Cerebellar nuclear complex (tissue), 1 donor: ENCODE data around the gene AMDHD2.
"Not testable (repeated sequence)": the region's sequence is repeated elsewhere in the genome, so short reads cannot be mapped to it uniquely, and the experiment has no call there.

Experiments
- DNase-seq, 2 experiments: peaks; one replicate each; lab custom pipeline; 2025; lab: John Stamatoyannopoulos, UW

AMDHD2 gene

DNA sequence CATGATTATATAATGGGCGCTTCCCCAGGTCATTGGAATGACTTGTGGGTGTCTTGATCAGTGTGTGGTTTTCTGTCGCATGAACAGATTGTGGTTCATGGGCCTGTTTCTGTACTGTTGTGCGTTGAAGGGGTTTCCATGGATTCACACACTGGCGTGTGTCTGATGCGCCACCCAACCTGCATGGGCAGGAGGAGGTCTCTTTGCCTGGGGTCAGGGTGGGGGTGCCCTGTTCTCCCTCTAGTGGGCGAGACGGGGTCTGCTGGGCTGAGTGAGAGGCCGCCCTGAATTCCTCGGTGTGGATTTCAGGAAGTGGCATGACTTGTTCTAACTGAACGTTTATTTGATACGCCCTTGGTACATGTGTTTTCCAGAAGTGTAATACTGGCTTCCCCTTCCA lies 60.0 kb downstream of the AMDHD2 start:
- not testable (repeated sequence) for DNase-seq

DNA sequence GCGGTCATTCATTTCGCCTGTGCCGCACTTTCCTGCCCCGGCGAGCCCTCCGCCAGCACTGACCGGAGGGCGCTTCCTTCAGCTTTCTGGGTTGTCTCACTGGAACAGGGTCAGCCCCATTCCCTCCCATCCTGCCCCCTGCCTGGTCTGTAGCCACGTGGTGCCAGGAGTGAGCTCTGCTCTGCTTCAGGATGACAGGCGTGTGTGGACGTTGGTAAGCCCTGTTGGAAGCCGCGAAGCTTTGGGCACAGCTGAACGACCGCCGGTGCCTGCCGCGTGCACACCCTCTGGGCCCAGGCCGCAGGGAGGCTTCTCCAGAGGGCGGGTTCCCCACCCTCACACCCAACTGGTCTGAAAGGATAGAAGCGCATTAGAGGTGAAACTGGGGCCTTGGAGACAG lies 60.6 kb downstream of the AMDHD2 start:
- not testable (repeated sequence) for DNase-seq
